Choroid plexus epithelial cell (primary cell): Measurements from ENCODE around the gene ACTN3.

ENCODE experiments used
- DNase-seq: peaks from one replicate; pipeline ENCODE4 v3.0.0-alpha.2; 2010; ENCODE audit warnings: low read depth
- H3K4me3 ChIP-seq: 2 replicates; pipeline ENCODE4 v1.5.1; 2011; ENCODE audit warnings: low read depth, mild to moderate bottlenecking, control low read depth, low read length, moderate library complexity
- TF ChIP-seq, protein P1 (sequence below): conservative IDR thresholded peaks from 2 replicates; pipeline ENCODE4 v1.5.1; 2011; ENCODE audit warnings: low read depth, mild to moderate bottlenecking, control low read depth, inconsistent platforms, low read length, moderate library complexity

ACTN3 gene

DNA sequence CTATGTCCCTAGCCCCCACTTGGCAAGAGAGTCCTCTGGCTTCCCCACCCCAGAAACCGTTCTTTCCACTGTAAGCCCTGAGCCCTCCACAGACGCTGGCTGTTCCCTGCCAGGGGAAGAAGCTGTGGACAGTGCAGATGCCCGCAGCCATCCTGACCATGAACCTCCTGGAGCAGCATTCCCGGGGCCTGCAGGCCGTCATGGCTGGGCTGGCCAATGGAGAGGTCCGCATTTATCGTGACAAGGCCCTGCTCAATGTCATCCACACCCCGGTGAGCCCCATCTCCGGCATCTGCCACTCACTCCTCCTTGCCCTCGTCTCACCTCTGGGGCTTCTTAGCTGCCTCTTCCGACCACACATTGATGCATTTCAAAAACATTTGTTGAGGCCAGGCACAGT lies 23.1 kb upstream of the ACTN3 start:
- TF ChIP-seq, protein P1, sequence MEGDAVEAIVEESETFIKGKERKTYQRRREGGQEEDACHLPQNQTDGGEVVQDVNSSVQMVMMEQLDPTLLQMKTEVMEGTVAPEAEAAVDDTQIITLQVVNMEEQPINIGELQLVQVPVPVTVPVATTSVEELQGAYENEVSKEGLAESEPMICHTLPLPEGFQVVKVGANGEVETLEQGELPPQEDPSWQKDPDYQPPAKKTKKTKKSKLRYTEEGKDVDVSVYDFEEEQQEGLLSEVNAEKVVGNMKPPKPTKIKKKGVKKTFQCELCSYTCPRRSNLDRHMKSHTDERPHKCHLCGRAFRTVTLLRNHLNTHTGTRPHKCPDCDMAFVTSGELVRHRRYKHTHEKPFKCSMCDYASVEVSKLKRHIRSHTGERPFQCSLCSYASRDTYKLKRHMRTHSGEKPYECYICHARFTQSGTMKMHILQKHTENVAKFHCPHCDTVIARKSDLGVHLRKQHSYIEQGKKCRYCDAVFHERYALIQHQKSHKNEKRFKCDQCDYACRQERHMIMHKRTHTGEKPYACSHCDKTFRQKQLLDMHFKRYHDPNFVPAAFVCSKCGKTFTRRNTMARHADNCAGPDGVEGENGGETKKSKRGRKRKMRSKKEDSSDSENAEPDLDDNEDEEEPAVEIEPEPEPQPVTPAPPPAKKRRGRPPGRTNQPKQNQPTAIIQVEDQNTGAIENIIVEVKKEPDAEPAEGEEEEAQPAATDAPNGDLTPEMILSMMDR, result no peak
- no peak for DNase-seq
- no peak overlapping the region for H3K4me3 ChIP-seq

DNA sequence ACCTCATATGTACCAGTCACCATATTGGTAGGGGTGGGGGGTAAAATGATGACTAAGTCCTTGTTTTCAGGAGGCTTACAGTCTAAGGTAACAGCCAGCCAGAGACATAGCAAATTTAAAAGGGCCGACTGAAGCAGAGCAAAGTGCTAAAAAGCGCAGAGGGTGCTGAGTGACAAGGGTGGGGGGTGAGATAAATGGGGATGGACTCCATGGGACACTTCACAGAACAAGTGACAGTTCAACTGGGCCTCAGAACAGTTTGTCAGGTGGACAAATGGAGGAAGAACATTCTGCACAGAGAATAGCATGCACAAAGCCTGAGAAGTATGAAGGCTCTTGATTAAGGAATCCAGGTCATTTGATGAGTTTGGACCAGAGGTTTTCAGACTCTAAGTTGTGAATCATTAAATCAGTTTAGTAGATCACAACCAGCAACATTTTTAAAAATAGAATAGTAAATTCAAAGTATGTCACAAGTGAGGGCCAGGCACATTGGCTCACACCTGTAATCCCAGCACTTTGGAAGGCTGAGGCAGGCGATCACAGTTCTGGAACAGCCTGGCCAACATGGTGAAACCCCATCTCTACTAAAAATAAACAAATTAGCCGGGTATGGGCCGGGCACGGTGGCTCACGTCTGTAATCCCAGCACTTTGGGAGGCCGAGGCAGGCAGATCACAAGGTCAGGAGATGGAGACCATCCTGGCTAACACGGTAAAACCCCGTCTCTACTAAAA lies 22.2 kb upstream of the ACTN3 start:
- DNase-seq, result no peak
- TF ChIP-seq, protein P1, result no peak
- H3K4me3 ChIP-seq, result no peak overlapping the region

DNA sequence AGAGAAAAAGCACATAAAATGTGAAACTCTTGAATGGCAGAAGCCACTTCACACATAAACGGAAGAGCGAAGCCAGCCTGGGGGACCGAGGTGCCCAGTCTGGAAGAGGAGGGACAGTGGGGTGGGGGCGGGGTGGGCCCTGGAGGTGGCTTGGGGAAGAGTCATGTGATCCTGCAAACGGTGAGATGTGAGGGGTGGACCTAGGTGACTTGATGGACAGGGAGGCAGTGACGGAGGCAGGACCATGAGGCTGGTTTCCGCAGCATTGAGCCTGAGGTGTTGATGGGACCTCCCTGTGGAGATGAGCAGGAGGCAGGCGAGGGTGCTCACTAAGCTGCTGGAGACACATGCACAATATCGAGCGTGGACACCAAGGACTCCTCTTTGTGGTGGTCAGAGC lies 17.6 kb upstream of the ACTN3 start:
- H3K4me3 ChIP-seq, result no peak overlapping the region
- TF ChIP-seq, protein P1, result no peak
- DNase-seq, result no peak

GRCh38 chr11:66529655-66530054 lies 17.0 kb upstream of the ACTN3 start:
- DNase-seq, result no peak
- TF ChIP-seq, protein P1, result no peak
- H3K4me3 ChIP-seq, result no peak overlapping the region

GRCh38 chr11:66530927-66531709 lies 15.6 kb upstream of the ACTN3 start:
- TF ChIP-seq, protein P1, result no peak
- H3K4me3 ChIP-seq, result no peak overlapping the region
- DNase-seq, result no peak

DNA sequence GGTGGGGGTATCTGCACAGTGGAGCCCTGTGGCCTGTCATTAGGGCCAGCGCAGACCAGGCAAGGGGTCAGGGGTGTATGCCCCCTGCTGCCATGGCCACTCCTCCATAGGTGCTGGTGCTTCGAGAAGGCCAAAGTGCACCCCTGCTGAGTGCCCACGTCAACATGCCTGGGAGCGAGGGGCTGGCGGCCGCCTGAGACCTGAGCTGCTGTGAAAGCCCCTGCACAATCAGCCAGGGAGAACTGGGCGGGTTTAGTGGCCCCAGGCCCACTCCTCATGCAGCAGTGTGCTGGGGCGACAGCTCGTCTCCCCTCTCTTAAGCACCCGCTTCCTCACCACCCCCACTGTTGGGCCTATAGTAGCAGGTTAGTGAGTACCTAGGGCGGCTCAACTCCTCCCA lies 14.9 kb upstream of the ACTN3 start:
- no peak for DNase-seq
- no peak overlapping the region for H3K4me3 ChIP-seq
- TF ChIP-seq, protein P1, result no peak
